ENCODE data around the gene CISH.
A peak's percentile ranks its signal among the peaks of the same experiment; 100 is the strongest.

The CISH gene, protein sequence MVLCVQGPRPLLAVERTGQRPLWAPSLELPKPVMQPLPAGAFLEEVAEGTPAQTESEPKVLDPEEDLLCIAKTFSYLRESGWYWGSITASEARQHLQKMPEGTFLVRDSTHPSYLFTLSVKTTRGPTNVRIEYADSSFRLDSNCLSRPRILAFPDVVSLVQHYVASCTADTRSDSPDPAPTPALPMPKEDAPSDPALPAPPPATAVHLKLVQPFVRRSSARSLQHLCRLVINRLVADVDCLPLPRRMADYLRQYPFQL

GRCh38 chr3:50611464-50612233, at the start of gene CISH:
Gene CISH, minus strand, starts transcription at chr3:50611774. Its CDS starts 124 bp downstream, at chr3:50611650.
- DNase-seq: peak; percentile 98

DNA sequence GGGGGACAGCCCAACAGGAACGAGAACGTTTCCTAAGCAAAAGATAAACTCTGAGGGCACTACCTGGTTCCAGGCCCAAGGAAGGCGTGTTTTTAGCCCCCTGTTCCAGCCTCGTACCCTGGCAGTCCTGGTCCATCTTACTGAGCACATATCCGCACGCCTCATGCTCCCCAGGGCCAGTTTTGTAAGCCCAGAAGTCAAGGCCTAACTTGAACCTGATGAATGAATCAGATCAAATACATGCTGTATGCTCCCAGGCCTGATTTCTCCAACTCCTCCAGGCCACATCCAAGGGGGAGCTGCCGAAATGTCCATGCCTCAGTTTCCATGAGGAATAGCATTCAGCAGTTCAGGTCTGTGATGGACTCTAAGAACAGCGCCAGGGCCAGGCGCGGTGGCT, 48.8 kb upstream of the CISH start:
- no peak for DNase-seq

GRCh38 chr3:50658831-50659230, 47.3 kb upstream of the CISH start:
- DNase-seq: no peak

- DNase-seq: no peak
Measured at GRCh38 chr3:50658416-50658815, 46.8 kb upstream of the CISH start.

DNA sequence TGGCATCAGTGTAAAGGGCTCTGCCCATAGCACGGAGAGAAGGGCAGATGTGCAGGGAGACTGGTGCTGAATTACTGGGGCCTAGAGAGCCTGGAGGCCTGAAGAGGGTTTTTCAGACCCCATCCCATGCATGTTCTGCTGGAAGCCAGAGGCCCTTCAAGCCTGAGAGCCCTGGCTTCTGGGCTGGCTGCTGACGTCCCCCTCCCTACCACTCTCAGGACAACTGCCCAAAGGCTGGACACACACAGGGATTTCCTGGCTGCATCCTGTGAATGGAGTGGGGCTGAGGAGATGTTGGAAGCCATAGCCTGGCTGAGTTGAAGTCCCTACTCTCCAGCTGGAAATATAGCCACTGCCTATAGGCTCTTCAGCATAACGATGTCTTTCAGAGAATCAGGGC, 46.2 kb upstream of the CISH start:
- DNase-seq: no peak

DNA sequence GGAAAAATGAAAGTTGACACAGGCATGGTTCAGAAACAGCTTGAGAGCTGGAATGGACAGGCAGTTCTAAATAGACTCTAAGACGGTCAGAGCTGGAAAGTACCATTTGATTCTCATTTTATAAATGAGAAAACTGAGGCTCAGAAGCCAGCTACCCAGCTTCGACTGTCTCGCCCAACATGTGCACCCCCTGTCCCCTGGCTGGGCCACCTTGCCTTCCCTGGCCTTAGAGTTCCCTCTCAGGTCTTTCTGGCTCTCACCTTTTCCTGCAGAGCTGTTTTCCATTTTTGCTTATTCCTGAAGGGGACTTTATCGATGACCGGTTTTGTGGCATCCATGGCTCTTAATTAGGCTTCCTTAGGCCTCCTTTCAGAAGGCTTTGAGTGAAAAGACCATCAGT, 45.8 kb upstream of the CISH start:
- no peak for DNase-seq

GRCh38 chr3:50656417-50657195, 45.0 kb upstream of the CISH start:
- DNase-seq: no peak

DNA sequence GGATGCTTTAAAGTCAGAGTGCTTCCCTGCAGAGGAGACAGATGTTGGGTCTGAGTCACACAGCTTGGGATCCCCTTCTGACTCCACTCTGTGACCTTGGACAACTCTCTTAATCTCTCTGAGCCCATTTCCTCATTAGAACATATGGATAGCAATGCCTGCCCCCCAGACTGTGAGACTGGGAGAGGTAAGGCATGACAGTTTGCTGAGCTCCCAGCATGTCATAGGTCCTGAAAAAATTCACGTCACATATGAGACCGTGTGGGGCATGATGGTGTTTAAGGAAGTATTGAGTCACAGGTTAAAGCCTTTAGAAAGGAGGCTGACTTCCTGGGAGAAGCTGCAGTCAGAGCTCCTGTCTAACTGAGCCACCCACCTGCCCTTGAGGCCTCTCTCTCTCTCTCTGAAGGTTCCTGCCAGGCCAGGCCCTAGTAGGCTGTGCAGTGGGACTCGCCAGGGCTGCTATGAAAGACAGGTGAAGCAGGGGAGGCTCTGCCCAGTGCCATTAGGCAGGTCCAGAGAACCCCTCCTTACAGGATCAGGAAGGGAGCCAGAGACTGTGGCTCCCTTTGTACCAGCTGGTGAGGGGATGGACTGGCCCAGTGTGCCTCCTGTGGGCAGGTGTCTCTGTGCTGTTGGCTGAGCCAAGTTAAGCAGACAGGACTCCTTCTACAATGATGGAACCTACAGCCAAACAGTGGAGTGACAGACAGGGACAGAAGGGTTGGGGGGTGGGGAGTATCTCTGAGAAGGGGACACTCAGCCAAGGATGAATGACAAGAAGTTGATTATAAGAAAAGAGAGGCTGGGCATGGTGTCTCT, 43.6 kb upstream of the CISH start:
- peak; percentile 92 for DNase-seq

DNA sequence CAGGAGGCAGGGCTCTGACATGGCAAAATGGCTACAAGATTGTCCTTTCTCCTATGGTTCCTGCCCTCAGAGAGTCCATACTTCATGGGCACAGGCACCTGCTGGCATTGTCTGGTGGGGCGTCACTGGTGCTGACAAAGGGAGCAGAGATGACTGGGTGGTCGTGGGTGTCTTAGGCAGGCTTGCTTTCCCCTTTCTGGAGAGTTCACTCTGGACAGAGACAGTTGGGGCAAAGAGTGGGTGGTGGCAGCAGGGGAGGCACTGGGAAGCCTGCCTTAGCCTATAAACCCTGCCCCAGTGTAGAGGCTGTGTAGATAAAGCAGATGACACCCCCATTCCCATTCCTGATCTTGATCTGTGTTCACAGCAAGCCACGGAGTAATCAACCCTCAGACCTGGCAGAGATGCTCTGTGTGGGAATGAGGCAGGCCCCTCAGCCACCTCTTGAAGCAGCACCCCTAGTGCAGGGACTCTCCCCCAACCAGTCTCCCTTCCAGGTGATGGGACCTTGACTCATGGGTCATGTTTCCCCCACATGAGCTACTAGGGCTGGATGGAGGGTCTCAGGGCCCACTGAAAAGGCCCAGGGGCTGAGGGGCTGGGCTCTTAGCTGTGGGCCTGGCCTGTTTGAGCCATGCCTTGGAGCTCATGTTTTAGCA, 42.5 kb upstream of the CISH start:
- DNase-seq: no peak

DNA sequence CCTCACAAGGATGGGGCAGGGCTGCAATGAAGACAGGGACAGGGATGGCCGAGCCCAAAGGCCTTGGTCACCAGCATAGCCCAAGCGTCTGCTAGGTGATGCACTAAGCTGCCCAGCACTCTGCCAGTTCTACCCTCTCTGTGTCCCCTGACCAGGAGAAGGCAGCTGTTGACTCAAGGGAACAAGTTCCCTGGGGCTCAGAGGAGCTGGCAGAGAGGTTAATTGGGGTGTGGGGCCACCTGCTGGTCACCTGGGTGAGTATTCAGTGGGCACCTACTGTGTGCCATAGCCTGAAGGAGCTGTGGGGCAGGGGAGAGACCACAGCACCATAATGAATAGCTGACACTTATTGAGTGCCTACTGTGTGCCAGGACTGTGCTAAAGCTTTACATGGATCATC, 41.1 kb upstream of the CISH start:
- DNase-seq: peak; percentile 56

- DNase-seq: no peak
Measured at GRCh38 chr3:50651920-50652529, 40.5 kb upstream of the CISH start.

DNA sequence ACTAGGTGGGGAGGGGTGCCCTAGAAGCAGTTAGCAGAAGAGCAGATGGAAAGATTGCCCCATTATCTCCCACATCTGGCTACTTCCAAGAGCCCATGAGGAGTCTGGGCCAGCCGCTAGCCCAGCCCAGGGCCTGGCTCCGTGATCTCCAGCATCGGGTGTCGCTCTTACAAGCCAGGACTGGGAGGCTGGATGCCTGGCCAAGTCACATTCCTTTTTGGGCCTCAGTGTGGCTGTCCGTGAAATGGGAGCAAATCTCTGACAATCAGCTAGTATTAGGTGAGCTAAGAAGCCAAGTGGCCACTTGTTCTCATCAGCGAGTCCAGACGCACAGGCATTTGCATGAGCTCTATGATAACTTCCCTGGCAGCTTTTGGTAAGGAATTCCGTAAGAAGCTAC, 39.9 kb upstream of the CISH start:
- DNase-seq: no peak

- DNase-seq: no peak
Measured at GRCh38 chr3:50650018-50650417, 38.4 kb upstream of the CISH start.

- DNase-seq: no peak
Measured at GRCh38 chr3:50649451-50649931, 37.9 kb upstream of the CISH start.

DNA sequence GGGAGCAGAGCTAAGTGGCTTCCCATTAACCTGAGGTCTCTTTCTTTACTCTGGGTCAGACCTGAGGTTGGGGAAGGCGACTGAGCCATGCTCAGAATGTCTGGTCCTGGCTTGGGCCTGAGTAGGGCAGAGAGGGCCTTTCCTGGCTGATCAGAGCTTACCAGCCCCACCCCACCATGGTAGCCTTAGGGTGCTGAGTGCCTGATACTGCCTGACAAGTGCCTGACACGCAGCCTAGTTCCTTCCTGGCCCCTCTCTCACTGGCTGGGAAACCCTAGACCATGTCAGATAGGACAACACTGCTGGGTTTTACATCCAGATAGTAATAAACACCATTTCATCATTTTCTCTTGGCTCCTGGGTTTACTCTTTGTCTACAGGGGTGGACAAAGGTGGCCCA, 37.4 kb upstream of the CISH start:
- DNase-seq: no peak

DNA sequence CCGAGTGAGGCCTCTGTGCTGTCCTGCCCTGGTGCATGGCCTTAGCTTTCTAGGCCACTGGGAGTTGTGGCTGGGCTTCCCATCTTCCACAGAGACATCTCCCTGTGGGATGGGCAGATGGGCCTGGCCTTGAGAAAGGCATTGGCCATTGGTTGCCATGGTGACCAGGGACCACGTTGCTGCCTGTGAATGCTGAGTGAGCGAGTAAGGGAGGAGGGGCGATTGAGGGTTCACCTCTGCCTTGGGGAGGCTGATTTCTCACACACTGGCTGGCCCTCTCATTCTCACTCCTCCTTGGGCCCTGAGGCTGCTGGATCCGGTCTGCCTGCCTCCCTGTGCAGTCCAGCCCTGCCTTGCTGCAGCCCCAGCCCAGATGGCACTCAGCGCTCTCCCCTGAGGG, 36.7 kb upstream of the CISH start:
- peak; percentile 15 for DNase-seq

DNA sequence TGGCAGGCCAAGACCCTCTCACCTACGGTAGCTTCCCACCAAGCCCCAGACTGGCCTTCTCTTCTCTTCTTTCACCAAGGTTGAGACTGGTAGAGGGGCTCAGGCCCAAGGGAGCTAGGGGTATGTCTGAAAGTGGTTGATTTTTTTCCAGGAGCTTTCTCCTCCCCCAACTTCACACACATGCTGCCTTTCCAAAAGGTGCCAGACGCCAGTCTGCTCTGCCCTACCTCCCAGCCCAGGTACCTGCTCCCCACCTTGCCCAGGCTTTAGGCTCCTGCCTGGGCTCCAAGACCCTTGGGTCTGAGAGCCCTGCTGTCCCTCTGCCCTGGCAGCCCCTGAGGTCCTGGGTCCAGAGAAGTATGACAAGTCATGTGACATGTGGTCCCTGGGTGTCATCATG, 33.8 kb upstream of the CISH start:
- no peak for DNase-seq

DNA sequence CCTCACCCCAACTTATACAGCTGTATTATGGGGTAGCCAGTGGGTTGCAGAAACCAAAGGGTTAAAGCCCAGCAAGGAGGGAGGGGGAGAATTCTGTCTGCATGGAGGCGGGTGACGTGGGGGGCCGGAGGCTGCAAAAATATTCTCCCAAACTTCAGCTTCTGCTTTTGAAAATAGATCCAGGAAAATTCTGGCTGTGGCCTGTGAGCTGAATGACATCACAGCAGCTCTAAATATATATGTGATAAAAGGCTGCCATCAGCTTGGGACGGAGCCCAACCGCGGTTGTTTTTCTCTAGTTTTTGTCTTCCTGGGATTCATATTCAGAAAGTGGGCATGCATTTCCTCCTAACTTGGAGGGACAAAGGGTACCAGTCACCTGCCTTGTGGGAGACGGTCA, 33.0 kb upstream of the CISH start:
- no peak for DNase-seq

DNA sequence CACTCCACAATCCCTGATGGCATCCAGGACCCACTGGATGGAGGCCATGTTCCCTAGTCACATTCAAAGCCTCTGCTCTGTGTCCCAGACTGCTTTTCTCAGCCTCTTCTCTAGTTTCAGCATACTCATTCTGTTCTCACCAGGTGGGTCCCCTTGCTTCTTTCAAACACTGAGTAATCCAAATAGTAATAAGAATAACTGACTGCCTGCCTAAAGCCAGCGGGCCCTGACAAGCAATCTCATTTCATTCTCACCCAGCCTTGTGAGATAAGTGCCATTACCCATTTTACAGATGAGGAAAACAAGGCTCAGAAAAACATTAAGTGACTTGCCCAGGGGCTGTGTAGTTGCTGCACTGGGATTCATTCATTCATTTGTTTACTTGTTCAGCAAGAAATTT, 30.8 kb upstream of the CISH start:
- DNase-seq: no peak

DNA sequence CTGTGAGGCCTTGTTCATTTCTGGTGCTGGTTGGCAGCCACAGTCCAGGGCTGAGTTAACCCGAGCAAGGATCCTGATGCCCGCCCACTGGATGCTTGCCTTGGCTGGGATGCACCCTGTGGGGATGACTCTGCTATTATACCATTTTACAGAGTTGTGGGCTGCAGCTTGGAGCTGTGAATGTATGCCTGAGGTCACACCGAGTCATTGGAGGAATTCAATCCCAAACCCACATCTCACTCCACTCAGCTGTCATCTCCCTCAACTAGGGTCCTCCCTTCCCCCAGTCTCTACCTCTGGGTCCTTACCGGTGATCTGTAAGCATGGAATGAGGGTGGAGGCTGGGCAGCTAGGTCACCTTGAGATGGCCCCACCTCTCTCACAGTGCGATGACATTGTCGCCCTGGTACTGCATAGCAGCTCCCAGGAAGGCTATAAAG, 27.5 kb upstream of the CISH start:
- no peak for DNase-seq

DNA sequence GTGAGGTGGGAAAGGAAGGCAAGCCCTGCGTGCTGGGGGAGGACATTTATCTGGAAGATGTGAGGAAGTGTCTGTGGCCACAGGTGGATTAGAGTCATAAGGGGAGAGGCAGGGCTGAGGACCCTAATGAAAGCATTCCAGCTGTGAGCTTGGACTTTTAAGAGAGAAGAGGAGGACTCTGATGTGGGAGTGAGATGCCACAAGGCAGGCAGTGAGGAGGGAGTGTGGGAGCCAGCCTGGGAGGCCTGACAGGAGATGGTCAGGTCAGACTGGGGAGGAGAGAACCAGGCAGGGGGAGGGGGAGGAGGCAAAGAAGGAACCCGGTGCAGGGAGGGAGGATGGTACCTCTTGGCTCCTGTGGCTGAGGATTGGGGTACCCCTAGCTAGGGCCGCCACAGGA, 26.4 kb upstream of the CISH start:
- DNase-seq: no peak

GRCh38 chr3:50637011-50637410, 25.4 kb upstream of the CISH start:
- no peak for DNase-seq
